Right lobe of liver (tissue), 4 donors: ENCODE measurements around the gene ZFHX2.

Source experiments
- POLR2A ChIP-seq: fragments of 450-650 bp; IDR thresholded peaks from one replicate; pipeline ENCODE4 v1.6.1; 2017; ENCODE audit warnings: antibody characterized with exemption, mild to moderate bottlenecking
- TF ChIP-seq, protein P1 (sequence below), 4 donors: fragments of 200-600 bp in 3 of 4; fragments of 450-650 bp in 1 of 4; IDR thresholded peaks; one replicate each; pipeline versions ENCODE4 v1.5.1 to v1.8.0; 2016 to 2022; ENCODE audit warnings: antibody characterized with exemption in 4 of 4, mild to moderate bottlenecking in 2 of 4
- donor health status: DM: no; HTN: no; CAD: no.
- donor health status: DM: no; HTN: no; CAD: no.
- donor health status: DM: no; HTN: yes; CAD: no.

DNA sequence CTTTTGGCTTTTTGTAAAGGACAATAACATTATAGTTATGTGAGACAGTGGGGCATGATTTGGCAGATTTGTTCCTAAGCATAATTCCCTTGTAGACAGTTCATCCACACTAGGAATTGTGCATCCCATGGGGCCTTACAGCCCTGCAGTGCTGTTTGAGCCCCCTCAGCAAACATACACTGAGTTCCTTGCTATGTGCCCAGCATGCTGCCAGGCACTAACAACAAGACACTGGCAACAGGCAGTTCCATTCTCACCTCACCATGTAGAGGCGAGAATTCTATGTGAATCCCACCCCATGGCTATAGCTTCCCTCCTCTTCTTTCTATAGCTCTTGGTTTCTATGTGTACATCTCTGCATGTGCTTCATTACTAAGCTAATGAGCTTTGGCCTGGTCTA lies 6.4 kb upstream of the ZFHX2 start:
- TF ChIP-seq, protein P1, sequence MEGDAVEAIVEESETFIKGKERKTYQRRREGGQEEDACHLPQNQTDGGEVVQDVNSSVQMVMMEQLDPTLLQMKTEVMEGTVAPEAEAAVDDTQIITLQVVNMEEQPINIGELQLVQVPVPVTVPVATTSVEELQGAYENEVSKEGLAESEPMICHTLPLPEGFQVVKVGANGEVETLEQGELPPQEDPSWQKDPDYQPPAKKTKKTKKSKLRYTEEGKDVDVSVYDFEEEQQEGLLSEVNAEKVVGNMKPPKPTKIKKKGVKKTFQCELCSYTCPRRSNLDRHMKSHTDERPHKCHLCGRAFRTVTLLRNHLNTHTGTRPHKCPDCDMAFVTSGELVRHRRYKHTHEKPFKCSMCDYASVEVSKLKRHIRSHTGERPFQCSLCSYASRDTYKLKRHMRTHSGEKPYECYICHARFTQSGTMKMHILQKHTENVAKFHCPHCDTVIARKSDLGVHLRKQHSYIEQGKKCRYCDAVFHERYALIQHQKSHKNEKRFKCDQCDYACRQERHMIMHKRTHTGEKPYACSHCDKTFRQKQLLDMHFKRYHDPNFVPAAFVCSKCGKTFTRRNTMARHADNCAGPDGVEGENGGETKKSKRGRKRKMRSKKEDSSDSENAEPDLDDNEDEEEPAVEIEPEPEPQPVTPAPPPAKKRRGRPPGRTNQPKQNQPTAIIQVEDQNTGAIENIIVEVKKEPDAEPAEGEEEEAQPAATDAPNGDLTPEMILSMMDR (IDR thresholded peaks at IDR 0.05), result no peak
- TF ChIP-seq POLR2A, result no peak
